ENCODE results near the gene VWCE. TPM values are rescaled to one million over a fixed set of nuclear protein-coding genes. Genes with fewer than 3 reads are reported as not detected.

Gene VWCE
- total and polyA plus RNA-seq, 10 of the 15 experiments (the other 5 are each of a cell fraction or from before 2014, with no cell fraction given): 0.10 to 4.9 (median 2.4) TPM

- DNase-seq (ENCODE audit: low read depth, low spot score) (no peak), FAIRE-seq (no peak), ATAC-seq (no peak)
- H3K4me1 ChIP-seq (ENCODE audit: control insufficient read depth, insufficient read depth, low read length): no peaks in the 10 kb centered on the region
- in situ Hi-C loops (cut with MboI): no loop called here
- WGBS (ENCODE audit: insufficient coverage, insufficient replicate concordance, low lambda C conversion rate, missing lambda C conversion rate): 27% methylated on average over 12 of the region's 12 CpGs
- H3K36me3 ChIP-seq (ENCODE audit: control insufficient read depth in 2 of 2, insufficient read depth in 2 of 2, low read length in 1 of 2): no peaks in the 10 kb centered on the region
- no peaks in the 10 kb centered on the region for H3K79me2 ChIP-seq (ENCODE audit: control insufficient read depth, insufficient read depth, low read length)
- ChIA-PET POLR2A (no interaction called here), SMC1A (ENCODE audit: uncharacterized antibody, unreplicated experiment) (interaction anchor here (0.9 kb wide), 1 partner anchor 106 kb away, joined by 3 read pairs; no protein-coding TSS in a partner anchor), CTCF (interaction anchor here (0.8 to 1.0 kb wide), 2 partner anchors 26 to 106 kb away, joined by 3 read pairs; no protein-coding TSS in a partner anchor), RAD21 (ENCODE audit: unreplicated experiment) (interaction anchor here (1.2 kb wide), 1 partner anchor 56 kb away, joined by 4 read pairs; no protein-coding TSS in a partner anchor)
- no peak overlapping the region for H3K4me3 ChIP-seq
- no peak overlapping the region for H3K9ac ChIP-seq (ENCODE audit: control insufficient read depth, insufficient read depth, low read length)
- no peak for TF ChIP-seq HDAC6 (IDR thresholded peaks at IDR 0.05; ENCODE audit: unreplicated experiment)
- TF ChIP-seq SP1 (IDR thresholded peaks at IDR 0.05; ENCODE audit: low read depth, low read length): no peak
- no peak for TF ChIP-seq HDAC2 (IDR thresholded peaks at IDR 0.05)
- no peak for TF ChIP-seq RAD51 (IDR thresholded peaks at IDR 0.05)
- TF ChIP-seq TCF3 (IDR thresholded peaks at IDR 0.05; ENCODE audit: borderline replicate concordance, insufficient read depth, low read depth, low read length): no peak
- TF ChIP-seq RFX5 (IDR thresholded peaks at IDR 0.05; ENCODE audit: low read depth, low read length): no peak
- TF ChIP-seq POLR2A (IDR thresholded peaks at IDR 0.05; ENCODE audit: low read depth, low read length): no peak
- TF ChIP-seq NFYB (IDR thresholded peaks at IDR 0.05; ENCODE audit: insufficient read depth, low read depth, low read length): no peak
- TF ChIP-seq ZNF274 (IDR thresholded peaks at IDR 0.05; ENCODE audit: insufficient read depth, insufficient read length): no peak
- TF ChIP-seq SMARCA5 (IDR thresholded peaks at IDR 0.05): no peak
- no peak for TF ChIP-seq IRF5 (IDR thresholded peaks at IDR 0.05; ENCODE audit: borderline replicate concordance)
- TF ChIP-seq EED (IDR thresholded peaks at IDR 0.05; ENCODE audit: low read depth): no peak
- TF ChIP-seq SRF (IDR thresholded peaks at IDR 0.05; ENCODE audit: low read depth in 2 of 2, low read length in 2 of 2): no peak
- TF ChIP-seq POLR2AphosphoS5 (IDR thresholded peaks at IDR 0.05; ENCODE audit: low read length): no peak
- TF ChIP-seq CEBPZ (IDR thresholded peaks at IDR 0.05; ENCODE audit: low read depth, low read length): no peak
- no peak for TF ChIP-seq NBN (IDR thresholded peaks at IDR 0.05)
- no peak for TF ChIP-seq SIN3A (IDR thresholded peaks at IDR 0.05; ENCODE audit: low read depth, low read length)
- H3K27me3 ChIP-seq (replicated peaks in 1 of 2; ENCODE audit: control insufficient read depth in 2 of 2, insufficient read depth in 2 of 2, low read length in 1 of 2): no peaks in the 10 kb centered on the region
- H4K20me1 ChIP-seq (ENCODE audit: control insufficient read depth, insufficient read depth): no peaks in the 10 kb centered on the region
- intact Hi-C loops (cut with micrococcal nuclease; ENCODE audit: unreplicated experiment): no loop called here
- no peak overlapping the region for H3K4me2 ChIP-seq (ENCODE audit: control insufficient read depth, insufficient read depth)
- H3K27ac ChIP-seq (ENCODE audit: control insufficient read depth, insufficient read depth): no peak overlapping the region
- H2AFZ ChIP-seq (ENCODE audit: control insufficient read depth, low read depth, low read length): no peak overlapping the region
- H3K9me3 ChIP-seq (replicated peaks; ENCODE audit: control insufficient read depth, insufficient read depth, low read length): no peaks in the 10 kb centered on the region
- BruUV-seq (replicated peaks): no TSS peak
These were observed 15.0 kb downstream of the VWCE start for GRCh38 chr11:61279934-61280659.
